ENCODE results near the gene ZNF581.

Gene ZNF581

DNA sequence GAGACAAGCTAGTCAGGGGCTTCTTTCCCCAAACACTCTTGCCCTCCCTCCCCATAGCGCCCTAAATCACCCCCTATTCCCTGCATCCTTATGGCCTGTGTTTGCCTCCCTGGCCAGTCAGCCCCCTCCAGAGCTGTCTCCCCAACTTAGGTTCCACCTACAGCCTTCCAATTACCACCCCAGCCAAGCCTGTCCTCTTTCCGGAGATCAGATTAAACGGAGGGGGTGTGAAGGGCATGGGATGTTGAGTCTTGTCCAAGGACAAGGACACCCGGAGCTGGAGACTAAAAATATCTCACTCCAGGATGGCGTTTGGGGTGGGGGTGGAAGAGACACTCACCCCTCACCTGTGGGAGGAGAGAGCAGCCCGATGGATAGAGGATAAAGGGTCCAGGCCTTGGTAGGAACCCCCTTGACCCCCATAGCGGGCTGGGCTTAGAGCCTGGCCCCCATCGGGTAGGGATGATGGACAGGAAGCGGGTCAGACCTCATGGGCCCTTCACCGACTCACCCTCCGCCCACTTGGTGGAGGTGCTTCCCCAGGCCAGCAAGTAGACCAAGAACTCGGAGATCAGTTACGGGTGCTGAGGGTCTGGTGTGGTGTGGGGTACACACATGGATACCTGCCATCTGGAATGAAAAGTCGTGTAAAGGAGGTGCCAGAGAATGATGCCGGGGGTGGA is 32.0 kb upstream of the ZNF581 start:
- DNase-seq (ENCODE audit: low read depth), result no peak

- DNase-seq (ENCODE audit: low read depth), result no peak
Measured at GRCh38 chr19:55611983-55612645, 31.3 kb upstream of the ZNF581 start.

- no peak for DNase-seq (ENCODE audit: low read depth)
Measured at GRCh38 chr19:55613396-55613795, 30.1 kb upstream of the ZNF581 start.

GRCh38 chr19:55613930-55614710 is 29.3 kb upstream of the ZNF581 start:
- no peak for DNase-seq (ENCODE audit: low read depth)

- DNase-seq (ENCODE audit: low read depth), result no peak
Measured at GRCh38 chr19:55614711-55615542, 28.5 kb upstream of the ZNF581 start.

GRCh38 chr19:55615543-55616394 is 27.7 kb upstream of the ZNF581 start:
- DNase-seq (ENCODE audit: low read depth), result no peak

DNA sequence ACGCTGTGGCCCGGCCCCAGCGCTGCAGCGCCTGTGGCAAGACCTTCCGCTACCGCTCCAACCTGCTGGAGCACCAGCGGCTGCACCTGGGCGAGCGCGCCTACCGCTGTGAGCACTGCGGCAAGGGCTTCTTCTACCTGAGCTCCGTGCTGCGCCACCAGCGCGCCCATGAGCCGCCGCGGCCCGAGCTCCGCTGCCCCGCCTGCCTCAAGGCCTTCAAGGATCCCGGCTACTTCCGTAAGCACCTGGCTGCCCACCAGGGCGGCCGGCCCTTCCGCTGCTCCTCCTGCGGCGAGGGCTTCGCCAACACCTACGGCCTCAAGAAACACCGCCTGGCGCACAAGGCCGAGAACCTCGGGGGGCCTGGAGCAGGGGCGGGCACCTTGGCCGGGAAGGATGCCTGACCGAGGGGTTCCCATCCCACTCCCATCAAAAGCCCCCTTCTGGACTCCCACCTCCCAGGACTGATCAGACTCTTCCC is 27.0 kb upstream of the ZNF581 start:
- no peak for DNase-seq (ENCODE audit: low read depth)

DNA sequence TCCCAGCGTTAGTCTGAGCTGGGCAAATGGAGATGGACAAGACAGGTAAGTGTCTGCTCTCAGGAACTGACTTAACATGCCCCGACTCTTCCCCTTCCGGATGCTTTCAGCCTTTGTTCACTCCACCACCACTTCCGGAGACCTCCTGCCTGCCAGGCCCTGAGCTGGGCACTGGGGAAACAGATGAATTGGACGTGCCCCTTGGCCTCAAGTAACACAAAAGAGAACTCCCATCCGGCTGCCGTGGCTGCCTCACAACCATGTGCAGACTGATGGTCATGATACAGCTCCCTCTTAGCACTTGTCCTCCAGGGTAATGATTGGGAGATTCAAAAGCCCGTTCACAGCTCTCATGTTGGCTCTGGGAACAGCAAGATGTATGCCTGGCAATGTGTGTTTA is 26.0 kb upstream of the ZNF581 start:
- no peak for DNase-seq (ENCODE audit: low read depth)

- DNase-seq (ENCODE audit: low read depth), result no peak
Measured at GRCh38 chr19:55618426-55618825, 25.0 kb upstream of the ZNF581 start.

- no peak for DNase-seq (ENCODE audit: low read depth)
Measured at GRCh38 chr19:55619286-55619685, 24.2 kb upstream of the ZNF581 start.

- DNase-seq (ENCODE audit: low read depth), result no peak
Measured at GRCh38 chr19:55620410-55621204, 22.8 kb upstream of the ZNF581 start.

GRCh38 chr19:55621205-55621672 is 22.2 kb upstream of the ZNF581 start:
- DNase-seq (ENCODE audit: low read depth), result no peak

DNA sequence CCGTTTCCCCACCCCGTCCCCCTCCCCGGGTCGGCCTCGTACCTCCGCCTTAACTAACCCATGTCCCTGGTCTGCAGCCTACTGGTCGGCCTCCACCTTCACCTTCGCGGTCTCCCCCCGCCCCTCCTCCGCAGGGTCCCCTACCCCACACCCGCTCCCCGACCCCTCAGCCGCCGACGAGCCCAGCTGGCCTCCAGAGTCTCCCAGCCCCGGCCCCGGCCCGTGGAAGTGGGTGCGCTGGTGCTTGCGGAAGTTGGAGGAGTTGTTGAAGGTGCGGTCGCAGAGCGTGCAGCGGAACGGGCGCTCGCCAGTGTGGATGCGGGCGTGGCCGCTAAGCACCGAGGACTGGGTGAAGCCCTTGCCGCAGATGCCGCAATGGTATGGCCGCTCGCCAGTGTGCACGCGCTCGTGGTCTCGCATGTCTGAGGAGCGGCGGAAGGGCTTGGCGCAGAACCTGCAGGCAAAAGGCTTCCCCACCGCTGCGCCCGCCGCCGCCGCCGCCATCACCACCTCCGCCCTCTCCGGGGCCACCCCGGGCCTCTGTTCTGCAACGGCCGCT is 21.7 kb upstream of the ZNF581 start:
- DNase-seq (ENCODE audit: low read depth), result no peak

DNA sequence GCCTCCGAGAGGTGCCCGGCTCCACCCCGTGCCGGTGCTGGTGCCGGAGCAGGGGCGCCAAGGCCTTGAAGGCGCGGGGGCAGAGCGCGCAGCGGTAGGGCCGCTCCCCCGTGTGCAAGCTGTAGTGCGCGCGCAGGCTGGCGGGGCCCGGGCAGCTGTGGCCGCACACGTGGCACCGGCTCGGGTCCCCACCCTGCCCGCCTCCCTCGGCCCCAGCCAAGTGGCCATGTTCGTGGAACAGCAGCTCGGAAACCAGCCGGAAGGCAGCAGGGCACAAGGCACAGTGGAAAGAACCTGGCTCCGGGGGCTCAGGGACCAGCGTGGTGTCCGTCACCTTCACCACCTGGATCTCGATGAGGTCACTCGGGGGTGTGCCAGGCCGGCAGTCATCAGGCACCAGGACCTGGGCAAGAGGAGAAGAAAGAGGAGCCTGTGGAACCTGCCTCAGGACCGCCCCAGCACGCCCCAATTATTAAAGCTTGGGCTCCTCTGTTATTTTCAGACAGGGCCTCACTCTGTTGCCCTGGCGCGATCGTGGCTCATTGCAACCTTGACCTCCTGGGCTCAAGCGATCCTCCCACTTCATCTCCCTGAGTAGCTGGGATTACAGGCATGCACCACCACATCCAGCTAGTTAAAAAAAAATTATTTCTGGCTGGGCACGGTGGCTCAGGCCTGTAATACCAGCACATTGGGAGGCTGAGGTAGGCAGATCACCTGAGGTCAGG is 21.0 kb upstream of the ZNF581 start:
- DNase-seq (ENCODE audit: low read depth), result no peak

GRCh38 chr19:55623130-55623529 is 20.3 kb upstream of the ZNF581 start:
- no peak for DNase-seq (ENCODE audit: low read depth)

- no peak for DNase-seq (ENCODE audit: low read depth)
Measured at GRCh38 chr19:55623561-55623960, 19.9 kb upstream of the ZNF581 start.

GRCh38 chr19:55624109-55625003 is 19.1 kb upstream of the ZNF581 start, which contains the start of gene ZNF784:
Gene ZNF784, minus strand, starts transcription at chr19:55624566. Its CDS starts 5 bp downstream, at chr19:55624561.
- peak; percentile 93 for DNase-seq (ENCODE audit: low read depth)

GRCh38 chr19:55625004-55625326 is 18.5 kb upstream of the ZNF581 start:
- DNase-seq (ENCODE audit: low read depth), result no peak

Measured in stimulated activated CD4-positive, alpha-beta T cell treated with anti-CD3 and anti-CD28 coated beads, Interleukin-2, amount 100 ng/mL, for 4 hours (primary cell).